NB4 (cell line): ENCODE measurements around the gene ACOT7.

Experiments
- POLR2A ChIP-seq: IDR thresholded peaks from 2 replicates; pipeline ENCODE4 v1.6.1; 2011; ENCODE audit warnings: mild to moderate bottlenecking; ENCODE audit not compliant: insufficient read length; ENCODE audit errors: extremely low read depth
- TF ChIP-seq, protein P1 (sequence below): IDR thresholded peaks from one replicate; pipeline ENCODE4 v1.5.1; 2012; ENCODE audit warnings: low read depth, low read length

DNA sequence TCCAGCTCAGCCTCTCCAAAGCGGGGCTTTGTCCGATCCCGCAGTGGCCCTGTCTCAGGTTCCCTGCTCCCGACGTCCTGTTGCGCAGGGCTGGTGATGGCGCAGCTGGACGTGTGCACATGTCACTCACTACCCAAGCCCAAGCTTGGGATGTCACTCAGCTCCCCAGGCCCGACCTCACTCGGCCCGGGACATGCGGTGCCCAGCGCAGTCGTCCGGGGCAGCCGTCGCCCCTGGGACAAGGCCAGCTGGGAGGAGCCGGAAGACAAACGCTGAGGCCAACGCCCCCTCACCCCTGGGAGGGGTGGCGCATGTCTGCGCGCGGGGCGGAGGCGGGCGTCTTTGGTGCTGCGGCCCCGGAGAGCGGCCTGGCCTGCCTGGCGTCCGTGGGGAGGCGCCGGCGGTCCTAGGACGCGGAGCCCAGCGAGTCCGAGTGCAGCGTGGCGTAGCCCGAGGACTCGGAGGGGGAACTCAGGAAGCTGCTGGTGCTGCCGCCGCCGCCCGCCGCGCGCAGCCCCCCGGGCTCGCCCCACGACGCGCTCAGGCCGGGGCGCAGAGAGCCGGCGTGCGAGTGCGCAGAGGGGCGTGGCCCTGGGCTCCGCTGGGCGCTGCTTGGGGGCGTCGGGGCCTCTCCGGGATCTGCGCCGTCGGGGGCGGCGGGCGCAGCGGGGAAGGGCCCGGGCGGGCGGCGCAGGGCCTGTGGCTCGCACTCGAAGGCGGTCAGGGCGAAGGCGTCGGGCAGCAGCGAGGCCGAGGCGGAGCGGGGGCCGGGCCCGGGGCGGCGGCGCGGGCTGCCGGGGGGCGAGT lies 144.4 kb downstream of the ACOT7 start:
- TF ChIP-seq, protein P1, sequence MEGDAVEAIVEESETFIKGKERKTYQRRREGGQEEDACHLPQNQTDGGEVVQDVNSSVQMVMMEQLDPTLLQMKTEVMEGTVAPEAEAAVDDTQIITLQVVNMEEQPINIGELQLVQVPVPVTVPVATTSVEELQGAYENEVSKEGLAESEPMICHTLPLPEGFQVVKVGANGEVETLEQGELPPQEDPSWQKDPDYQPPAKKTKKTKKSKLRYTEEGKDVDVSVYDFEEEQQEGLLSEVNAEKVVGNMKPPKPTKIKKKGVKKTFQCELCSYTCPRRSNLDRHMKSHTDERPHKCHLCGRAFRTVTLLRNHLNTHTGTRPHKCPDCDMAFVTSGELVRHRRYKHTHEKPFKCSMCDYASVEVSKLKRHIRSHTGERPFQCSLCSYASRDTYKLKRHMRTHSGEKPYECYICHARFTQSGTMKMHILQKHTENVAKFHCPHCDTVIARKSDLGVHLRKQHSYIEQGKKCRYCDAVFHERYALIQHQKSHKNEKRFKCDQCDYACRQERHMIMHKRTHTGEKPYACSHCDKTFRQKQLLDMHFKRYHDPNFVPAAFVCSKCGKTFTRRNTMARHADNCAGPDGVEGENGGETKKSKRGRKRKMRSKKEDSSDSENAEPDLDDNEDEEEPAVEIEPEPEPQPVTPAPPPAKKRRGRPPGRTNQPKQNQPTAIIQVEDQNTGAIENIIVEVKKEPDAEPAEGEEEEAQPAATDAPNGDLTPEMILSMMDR, result no peak
- no peak for TF ChIP-seq POLR2A
